ENCODE data around the gene CLDN8.

The CLDN8 gene

DNA sequence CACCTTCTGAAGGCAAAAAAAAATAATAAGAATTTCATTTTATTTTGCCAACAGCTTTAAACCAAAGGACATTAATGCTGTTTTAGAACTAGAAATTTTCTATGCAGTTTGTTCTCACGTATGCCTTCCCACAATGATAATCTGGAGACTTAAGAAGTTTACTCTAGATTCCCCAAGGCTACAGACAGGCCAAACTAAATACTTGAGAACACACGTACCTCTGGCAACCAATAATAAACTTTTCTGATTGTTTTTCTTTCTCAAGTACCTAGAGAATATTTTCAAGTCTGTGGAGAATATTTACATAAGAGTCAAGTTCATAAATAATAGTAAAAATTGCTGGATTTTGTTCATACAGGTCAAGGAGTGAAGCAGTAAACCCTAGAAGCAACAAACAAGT is 15.9 kb downstream of the CLDN8 start:
- Histone ChIP-seq H3K9ac (ENCODE audit: low read depth, low read length) (no peak overlapping the region), H3K27ac (ENCODE audit: low read length) (no peak overlapping the region), H3K36me3 (ENCODE audit: insufficient read depth, low read depth, low read length) (no peaks in the 10 kb centered on the region), H3K4me3 (ENCODE audit: low read length) (no peak overlapping the region), H3K9me3 (ENCODE audit: insufficient read depth, low read depth, low read length) (no peaks in the 10 kb centered on the region), H3K4me1 (ENCODE audit: insufficient read depth, low read length) (no peaks in the 10 kb centered on the region), H3K27me3 (ENCODE audit: insufficient read depth, low read length) (no peaks in the 10 kb centered on the region)

DNA sequence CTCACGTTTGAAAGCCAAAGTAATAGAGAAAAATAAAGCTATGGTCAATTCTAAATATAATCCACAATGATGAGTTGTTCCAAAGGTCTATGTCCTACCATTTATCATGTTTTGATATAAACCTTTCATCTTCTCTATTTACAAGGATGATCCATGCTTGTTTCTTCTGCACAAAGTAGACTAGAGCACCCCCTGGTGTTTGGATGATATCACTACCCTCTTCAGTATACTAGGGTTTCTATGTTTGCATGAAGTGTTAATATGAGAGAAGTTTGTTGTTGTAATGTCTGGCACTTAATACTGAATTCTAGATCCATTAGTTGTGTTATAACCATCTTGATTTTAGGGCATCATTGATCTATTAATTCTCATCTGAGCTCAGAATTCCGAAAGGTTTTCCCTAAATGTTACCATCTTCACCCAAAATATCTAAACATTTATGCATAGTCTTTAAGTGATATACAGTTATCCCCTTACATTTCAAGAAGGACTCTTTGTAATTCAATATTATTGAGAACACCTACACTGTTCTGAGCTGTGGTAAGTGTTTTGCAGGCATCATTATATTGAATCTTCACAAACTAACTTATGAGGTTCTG is 21.1 kb downstream of the CLDN8 start:
- H3K9me3 ChIP-seq (ENCODE audit: insufficient read depth, low read depth, low read length) = no peaks in the 10 kb centered on the region
- no peak overlapping the region for H3K4me3 ChIP-seq (ENCODE audit: low read length)
- no peaks in the 10 kb centered on the region for H3K4me1 ChIP-seq (ENCODE audit: insufficient read depth, low read length)
- H3K27me3 ChIP-seq (ENCODE audit: insufficient read depth, low read length) = no peaks in the 10 kb centered on the region
- H3K9ac ChIP-seq (ENCODE audit: low read depth, low read length) = no peak overlapping the region
- no peaks in the 10 kb centered on the region for H3K36me3 ChIP-seq (ENCODE audit: insufficient read depth, low read depth, low read length)
- no peak overlapping the region for H3K27ac ChIP-seq (ENCODE audit: low read length)

DNA sequence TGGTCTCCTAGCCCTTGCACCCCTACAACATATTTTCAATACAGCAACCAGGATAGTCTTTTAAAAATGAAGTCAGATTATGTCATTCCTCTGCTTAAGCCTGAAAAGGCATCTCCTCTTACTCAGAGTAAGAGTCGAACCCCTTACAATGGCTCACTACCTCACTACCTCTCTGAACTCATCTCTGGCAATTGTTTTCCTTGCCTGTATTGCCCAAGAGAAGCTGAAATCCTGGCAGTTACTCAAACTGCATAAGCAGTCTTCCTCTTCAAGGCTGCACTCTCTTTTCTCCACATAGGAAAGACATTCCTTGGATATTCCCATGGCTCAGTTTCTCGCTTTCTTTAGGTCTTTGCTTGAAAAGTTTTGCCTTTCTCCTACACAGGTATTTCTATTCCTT is 22.7 kb downstream of the CLDN8 start:
- H3K9me3 ChIP-seq (ENCODE audit: insufficient read depth, low read depth, low read length) = no peaks in the 10 kb centered on the region
- H3K27ac ChIP-seq (ENCODE audit: low read length) = no peak overlapping the region
- H3K4me1 ChIP-seq (ENCODE audit: insufficient read depth, low read length) = no peaks in the 10 kb centered on the region
- H3K4me3 ChIP-seq (ENCODE audit: low read length) = no peak overlapping the region
- H3K27me3 ChIP-seq (ENCODE audit: insufficient read depth, low read length) = no peaks in the 10 kb centered on the region
- H3K36me3 ChIP-seq (ENCODE audit: insufficient read depth, low read depth, low read length) = no peaks in the 10 kb centered on the region
- no peak overlapping the region for H3K9ac ChIP-seq (ENCODE audit: low read depth, low read length)

DNA sequence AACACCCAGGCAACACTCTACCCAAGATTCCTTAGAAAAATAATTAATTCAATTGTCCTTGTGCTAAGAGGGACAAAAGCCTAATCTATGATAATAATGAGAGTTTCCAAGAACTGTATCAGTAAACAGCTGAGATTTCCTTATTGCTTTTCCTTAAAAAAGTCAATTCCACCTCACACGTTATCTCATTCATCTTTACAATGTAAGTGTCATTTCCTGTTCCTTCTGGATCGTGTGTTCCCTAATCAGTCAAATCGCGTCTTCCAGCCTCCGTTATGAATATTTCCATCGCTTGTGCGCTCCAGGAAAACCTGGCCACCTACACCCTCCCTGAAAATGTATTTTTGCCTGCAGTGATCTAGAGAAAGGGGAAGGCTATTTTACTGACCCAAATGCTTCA is 25.3 kb downstream of the CLDN8 start:
- Histone ChIP-seq H3K9ac (ENCODE audit: low read depth, low read length) (no peak overlapping the region), H3K27ac (ENCODE audit: low read length) (no peak overlapping the region), H3K27me3 (ENCODE audit: insufficient read depth, low read length) (no peaks in the 10 kb centered on the region), H3K36me3 (ENCODE audit: insufficient read depth, low read depth, low read length) (no peaks in the 10 kb centered on the region), H3K4me3 (ENCODE audit: low read length) (no peak overlapping the region), H3K9me3 (ENCODE audit: insufficient read depth, low read depth, low read length) (no peaks in the 10 kb centered on the region), H3K4me1 (ENCODE audit: insufficient read depth, low read length) (no peaks in the 10 kb centered on the region)

DNA sequence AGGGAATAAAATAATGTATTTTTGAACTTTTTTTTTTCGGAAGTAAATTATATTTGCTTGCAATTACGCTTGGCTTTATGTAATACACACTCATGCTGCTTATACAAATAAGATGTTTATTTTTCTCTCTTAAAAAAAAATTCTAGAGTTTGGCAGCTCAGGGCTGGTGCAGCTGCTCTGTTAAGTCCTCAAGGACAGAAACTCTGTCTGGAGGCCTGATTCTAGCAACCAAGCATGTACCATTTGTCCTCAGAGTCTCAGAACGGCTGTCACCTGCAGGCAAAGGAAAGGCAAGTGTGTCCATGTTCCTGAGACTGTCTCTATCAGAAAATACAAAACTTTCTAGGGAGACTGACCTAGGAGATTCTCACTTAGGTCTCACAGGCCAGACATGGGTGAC is 26.1 kb downstream of the CLDN8 start:
- no peak overlapping the region for H3K9ac ChIP-seq (ENCODE audit: low read depth, low read length)
- H3K36me3 ChIP-seq (ENCODE audit: insufficient read depth, low read depth, low read length) = no peaks in the 10 kb centered on the region
- H3K4me3 ChIP-seq (ENCODE audit: low read length) = no peak overlapping the region
- H3K4me1 ChIP-seq (ENCODE audit: insufficient read depth, low read length) = no peaks in the 10 kb centered on the region
- no peak overlapping the region for H3K27ac ChIP-seq (ENCODE audit: low read length)
- no peaks in the 10 kb centered on the region for H3K27me3 ChIP-seq (ENCODE audit: insufficient read depth, low read length)
- H3K9me3 ChIP-seq (ENCODE audit: insufficient read depth, low read depth, low read length) = no peaks in the 10 kb centered on the region

DNA sequence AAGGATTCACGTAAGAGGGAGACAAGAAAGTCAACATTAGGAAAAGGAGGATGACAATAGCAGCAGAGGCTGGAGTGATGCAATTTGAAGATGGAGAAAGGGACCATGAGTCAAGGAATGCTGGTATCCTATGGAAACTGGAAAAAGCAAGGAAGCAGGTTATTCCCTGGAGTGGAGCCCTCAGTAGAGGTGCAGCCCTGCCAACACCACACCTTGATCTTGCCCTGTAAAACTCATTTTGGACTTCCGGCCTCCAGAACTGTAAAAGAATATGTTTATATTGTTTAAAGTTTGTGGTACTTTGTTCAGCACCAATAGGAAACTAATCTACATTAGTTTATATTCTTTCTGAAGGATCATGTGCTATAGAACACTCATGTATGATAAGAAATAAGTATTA is 29.7 kb downstream of the CLDN8 start:
- Histone ChIP-seq H3K4me3 (ENCODE audit: low read length) (no peak overlapping the region), H3K9me3 (ENCODE audit: insufficient read depth, low read depth, low read length) (no peaks in the 10 kb centered on the region), H3K4me1 (ENCODE audit: insufficient read depth, low read length) (no peaks in the 10 kb centered on the region), H3K9ac (ENCODE audit: low read depth, low read length) (no peak overlapping the region), H3K27me3 (ENCODE audit: insufficient read depth, low read length) (no peaks in the 10 kb centered on the region), H3K36me3 (ENCODE audit: insufficient read depth, low read depth, low read length) (no peaks in the 10 kb centered on the region), H3K27ac (ENCODE audit: low read length) (no peak overlapping the region)

DNA sequence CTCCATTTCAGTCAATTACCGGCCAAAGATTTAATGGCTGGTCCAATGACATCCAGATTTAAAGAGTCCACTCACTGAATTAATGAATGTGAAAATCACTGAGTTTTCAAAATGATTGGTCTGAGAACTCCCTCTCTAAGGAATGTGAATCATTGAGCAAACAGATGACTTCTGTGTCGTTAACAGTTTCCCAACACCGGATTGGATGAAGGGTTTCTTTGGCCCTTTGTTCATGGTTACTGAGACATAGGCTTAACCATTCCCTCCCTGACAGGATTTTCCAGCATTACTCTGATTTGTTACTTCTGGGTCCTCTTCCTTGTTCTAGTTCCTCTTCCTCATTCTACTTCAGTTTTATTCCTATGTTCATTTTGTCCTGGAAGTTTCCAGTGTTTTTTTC is 47.8 kb downstream of the CLDN8 start:
- Histone ChIP-seq H3K4me1 (ENCODE audit: insufficient read depth, low read length) (no peaks in the 10 kb centered on the region), H3K36me3 (ENCODE audit: insufficient read depth, low read depth, low read length) (no peaks in the 10 kb centered on the region), H3K27me3 (ENCODE audit: insufficient read depth, low read length) (no peaks in the 10 kb centered on the region), H3K9ac (ENCODE audit: low read depth, low read length) (no peak overlapping the region), H3K27ac (ENCODE audit: low read length) (no peak overlapping the region), H3K9me3 (ENCODE audit: insufficient read depth, low read depth, low read length) (no peaks in the 10 kb centered on the region), H3K4me3 (ENCODE audit: low read length) (no peak overlapping the region)

DNA sequence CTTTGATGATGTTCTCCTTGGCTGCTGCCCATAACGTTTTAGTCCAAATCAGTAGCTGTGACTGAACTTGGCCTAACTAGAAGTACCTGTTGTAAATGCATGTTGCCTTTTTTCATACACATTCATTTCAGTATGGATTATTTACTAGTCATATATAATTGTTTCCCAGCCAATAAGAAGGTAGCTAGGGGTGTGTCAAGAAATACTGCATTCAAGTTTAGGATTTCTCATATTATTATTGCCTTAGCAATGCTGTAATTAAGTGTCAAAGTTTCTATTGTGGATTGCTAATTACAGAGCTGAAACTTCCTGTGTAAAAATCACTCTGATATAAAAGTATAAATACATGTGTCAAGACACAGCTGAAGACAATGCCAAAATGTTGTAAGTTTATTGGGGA is 49.2 kb downstream of the CLDN8 start, which contains the start of gene CLDN17:
Gene CLDN17 (minus strand): TSS at position 101 of the 400 bp plus-strand sequence. CDS start 188 bp downstream, outside the sequence.
- no peaks in the 10 kb centered on the region for H3K36me3 ChIP-seq (ENCODE audit: insufficient read depth, low read depth, low read length)
- H3K4me3 ChIP-seq (ENCODE audit: low read length) = no peak within 1 kb of the TSS
- no peak within 1 kb of the TSS for H3K27ac ChIP-seq (ENCODE audit: low read length)
- H3K27me3 ChIP-seq (ENCODE audit: insufficient read depth, low read length) = no peaks in the 10 kb centered on the region
- no peaks in the 10 kb centered on the region for H3K4me1 ChIP-seq (ENCODE audit: insufficient read depth, low read length)
- no peak within 1 kb of the TSS for H3K9ac ChIP-seq (ENCODE audit: low read depth, low read length)
- H3K9me3 ChIP-seq (ENCODE audit: insufficient read depth, low read depth, low read length) = no peaks in the 10 kb centered on the region

DNA sequence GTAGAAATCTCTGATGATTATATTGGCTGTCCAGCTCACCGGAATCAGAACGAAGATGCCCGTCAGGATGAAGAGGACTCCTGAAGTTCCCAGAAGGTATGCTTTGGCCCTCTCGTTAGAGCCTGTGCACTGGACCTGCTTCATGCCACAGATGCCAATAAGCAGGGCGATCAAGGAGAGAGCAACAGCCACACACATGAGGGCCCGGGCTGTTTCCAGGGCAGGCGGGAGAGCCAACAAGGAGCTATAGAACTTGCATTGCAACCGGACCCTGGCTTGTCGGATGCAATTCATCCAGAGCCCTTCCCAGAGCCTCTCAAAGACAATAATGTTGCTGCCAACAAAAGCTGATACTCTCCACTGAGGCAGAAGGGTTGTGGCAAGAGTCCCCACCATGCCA is 49.7 kb downstream of the CLDN8 start:
- Histone ChIP-seq H3K4me1 (ENCODE audit: insufficient read depth, low read length) (no peaks in the 10 kb centered on the region), H3K9ac (ENCODE audit: low read depth, low read length) (no peak overlapping the region), H3K9me3 (ENCODE audit: insufficient read depth, low read depth, low read length) (no peaks in the 10 kb centered on the region), H3K27ac (ENCODE audit: low read length) (no peak overlapping the region), H3K36me3 (ENCODE audit: insufficient read depth, low read depth, low read length) (no peaks in the 10 kb centered on the region), H3K4me3 (ENCODE audit: low read length) (no peak overlapping the region), H3K27me3 (ENCODE audit: insufficient read depth, low read length) (no peaks in the 10 kb centered on the region)

DNA sequence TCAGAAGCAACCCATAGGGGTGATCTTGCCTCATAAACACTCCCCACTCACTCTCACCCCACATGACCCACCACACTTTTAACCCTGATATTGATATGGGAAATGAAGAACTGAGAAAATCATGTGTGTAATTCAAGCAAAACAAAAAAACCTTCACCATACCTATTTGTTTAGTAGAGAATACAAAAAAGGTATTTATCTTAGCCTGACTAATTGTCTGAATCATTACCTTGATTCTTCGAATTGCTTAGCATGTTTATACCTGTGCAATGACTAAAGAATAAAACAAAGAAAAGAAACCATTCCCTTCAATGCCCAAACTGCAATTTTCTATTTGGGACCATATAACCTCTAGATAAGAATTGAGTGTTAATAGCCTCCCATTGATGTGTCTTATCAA is 51.1 kb downstream of the CLDN8 start:
- no peak overlapping the region for H3K9ac ChIP-seq (ENCODE audit: low read depth, low read length)
- H3K9me3 ChIP-seq (ENCODE audit: insufficient read depth, low read depth, low read length) = no peaks in the 10 kb centered on the region
- H3K36me3 ChIP-seq (ENCODE audit: insufficient read depth, low read depth, low read length) = no peaks in the 10 kb centered on the region
- H3K27me3 ChIP-seq (ENCODE audit: insufficient read depth, low read length) = no peaks in the 10 kb centered on the region
- no peak overlapping the region for H3K27ac ChIP-seq (ENCODE audit: low read length)
- no peaks in the 10 kb centered on the region for H3K4me1 ChIP-seq (ENCODE audit: insufficient read depth, low read length)
- no peak overlapping the region for H3K4me3 ChIP-seq (ENCODE audit: low read length)

Data from iPS-20b (cell line).